HFF-Myc (cell line): ENCODE measurements around the gene HMGXB3.
A peak's percentile ranks its signal among the peaks of the same experiment; 100 is the strongest.
"Not testable (repeated sequence)": the region's sequence is repeated elsewhere in the genome, so short reads cannot be mapped to it uniquely, and the experiment has no call there.

Experiments
- DNase-seq: peaks from one replicate; pipeline ENCODE4 v3.0.0-alpha.2; 2011; ENCODE audit warnings: low read depth; ENCODE audit errors: extremely low read depth
- H3K4me3 ChIP-seq: replicated peaks from 2 replicates; pipeline ENCODE4 v1.5.1; 2011; ENCODE audit warnings: low read depth, mild to moderate bottlenecking, control low read depth, low read length
- TF ChIP-seq, protein P1 (sequence below): IDR thresholded peaks from 2 replicates; pipeline ENCODE4 v1.5.1; 2012; ENCODE audit warnings: mild to moderate bottlenecking, low read depth, low read length, control low read depth; ENCODE audit errors: missing control alignments

HMGXB3 gene

DNA sequence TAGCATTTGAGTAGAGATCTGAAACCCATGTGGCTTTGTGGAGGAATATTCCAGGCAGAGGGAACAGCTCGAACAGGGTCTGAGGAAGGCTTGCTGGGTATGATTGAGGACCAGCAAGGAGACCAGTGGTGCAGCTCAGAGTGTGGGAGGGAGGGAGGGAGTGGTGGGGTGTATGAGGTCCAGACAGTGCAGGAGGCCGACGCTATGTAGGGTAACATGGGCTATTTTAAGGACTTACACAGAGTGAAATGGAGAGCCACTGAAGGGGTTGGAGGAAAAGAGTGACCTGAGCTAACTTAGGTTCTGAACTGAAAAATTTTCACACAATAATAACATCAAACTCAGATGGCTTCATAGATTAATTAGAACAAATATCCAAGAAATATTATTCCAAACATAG lies 41.9 kb downstream of the HMGXB3 start:
- no peak for DNase-seq
- H3K4me3 ChIP-seq, result no peak overlapping the region
- TF ChIP-seq, protein P1, sequence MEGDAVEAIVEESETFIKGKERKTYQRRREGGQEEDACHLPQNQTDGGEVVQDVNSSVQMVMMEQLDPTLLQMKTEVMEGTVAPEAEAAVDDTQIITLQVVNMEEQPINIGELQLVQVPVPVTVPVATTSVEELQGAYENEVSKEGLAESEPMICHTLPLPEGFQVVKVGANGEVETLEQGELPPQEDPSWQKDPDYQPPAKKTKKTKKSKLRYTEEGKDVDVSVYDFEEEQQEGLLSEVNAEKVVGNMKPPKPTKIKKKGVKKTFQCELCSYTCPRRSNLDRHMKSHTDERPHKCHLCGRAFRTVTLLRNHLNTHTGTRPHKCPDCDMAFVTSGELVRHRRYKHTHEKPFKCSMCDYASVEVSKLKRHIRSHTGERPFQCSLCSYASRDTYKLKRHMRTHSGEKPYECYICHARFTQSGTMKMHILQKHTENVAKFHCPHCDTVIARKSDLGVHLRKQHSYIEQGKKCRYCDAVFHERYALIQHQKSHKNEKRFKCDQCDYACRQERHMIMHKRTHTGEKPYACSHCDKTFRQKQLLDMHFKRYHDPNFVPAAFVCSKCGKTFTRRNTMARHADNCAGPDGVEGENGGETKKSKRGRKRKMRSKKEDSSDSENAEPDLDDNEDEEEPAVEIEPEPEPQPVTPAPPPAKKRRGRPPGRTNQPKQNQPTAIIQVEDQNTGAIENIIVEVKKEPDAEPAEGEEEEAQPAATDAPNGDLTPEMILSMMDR, result no peak

DNA sequence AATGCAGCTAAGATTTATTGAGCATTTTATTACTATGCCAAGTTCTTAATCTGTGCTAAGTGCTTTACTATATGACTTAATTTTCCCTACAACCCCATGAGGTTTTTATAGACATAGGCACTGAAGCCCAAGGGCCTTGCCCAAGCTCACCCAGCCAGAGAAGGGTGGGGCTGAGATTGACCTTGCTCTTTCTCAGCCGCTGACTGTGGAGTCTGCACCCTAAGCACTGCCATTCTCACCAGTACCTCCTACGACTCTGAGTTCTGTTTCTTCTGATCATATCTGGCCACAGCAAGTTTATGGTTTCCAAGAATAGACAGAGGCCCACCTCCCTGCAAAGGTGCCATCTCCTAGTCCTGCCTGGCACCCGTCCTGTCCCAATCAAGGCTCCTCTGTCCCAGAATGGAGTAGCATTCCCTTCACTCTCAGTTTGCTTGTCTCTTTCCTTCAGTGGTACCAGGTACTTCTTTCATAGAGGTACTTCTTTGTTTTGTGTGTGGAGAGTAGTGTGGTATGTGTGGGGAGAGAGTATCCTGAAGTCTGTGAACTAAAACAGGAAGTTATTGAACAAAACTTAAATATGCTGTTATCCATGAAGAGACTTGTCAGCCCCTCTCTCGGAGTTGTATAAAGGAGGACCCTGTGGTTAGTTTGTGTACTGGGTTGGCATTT lies 43.3 kb downstream of the HMGXB3 start:
- TF ChIP-seq, protein P1, result no peak
- no peak for DNase-seq
- no peak overlapping the region for H3K4me3 ChIP-seq

DNA sequence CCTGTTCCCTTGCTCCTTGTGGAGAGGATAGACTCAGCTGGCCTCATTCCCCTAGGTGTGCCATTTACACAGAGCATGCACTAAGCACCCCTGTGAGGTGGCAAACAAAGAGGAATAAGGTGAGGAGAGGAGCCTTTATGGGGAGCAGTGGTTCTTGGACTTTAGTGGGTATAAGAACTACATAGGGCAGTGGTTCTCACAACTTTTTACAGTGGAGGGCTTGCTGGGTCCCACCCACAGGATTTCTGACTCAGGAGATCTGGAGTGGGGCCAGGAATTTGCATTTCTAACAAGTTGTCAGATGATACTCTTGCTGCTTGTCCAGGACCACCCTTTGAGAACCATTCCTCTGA lies 43.8 kb downstream of the HMGXB3 start:
- peak; percentile 45 for DNase-seq
- no peak overlapping the region for H3K4me3 ChIP-seq
- TF ChIP-seq, protein P1, result no peak

DNA sequence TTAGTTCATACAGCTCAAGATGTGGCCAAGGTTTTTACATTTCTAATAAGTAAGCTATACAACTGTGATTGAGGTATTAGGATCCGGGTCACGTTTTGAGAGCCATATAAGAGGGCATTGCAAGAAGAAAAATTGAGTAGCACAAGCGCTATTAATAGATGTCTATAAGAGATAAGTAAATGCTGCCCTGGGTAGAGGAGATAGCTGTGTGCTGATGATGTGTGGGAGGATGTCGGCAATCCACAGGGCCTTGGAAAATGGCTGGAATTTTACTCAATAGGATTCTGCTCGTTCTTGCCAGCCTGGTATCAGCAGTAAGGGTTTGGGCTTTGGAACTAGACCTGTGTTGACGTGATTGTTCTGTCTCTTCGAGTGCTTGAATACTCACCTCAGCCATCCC lies 44.2 kb downstream of the HMGXB3 start:
- TF ChIP-seq, protein P1, result no peak
- H3K4me3 ChIP-seq, result no peak overlapping the region
- DNase-seq, result no peak

DNA sequence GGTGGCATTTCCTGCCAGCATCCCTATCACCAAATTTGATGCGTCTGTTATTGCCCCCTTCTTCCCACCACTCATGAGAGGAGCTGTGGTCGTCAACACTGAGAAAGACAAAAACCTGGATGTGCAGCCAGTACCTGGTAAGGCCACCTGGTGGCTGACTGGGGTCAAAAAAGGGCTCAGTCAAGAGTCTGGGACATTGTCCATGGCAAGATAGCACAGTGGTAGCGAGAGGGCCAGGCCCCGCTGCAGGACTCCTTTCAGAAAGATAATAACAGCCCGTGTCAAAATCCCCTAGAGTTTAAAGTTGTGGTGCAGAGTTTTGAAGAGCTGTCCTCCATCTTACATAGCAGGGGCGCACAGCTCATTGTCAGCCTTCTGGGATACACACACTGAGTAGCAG lies 45.0 kb downstream of the HMGXB3 start:
- TF ChIP-seq, protein P1, result no peak
- DNase-seq, result no peak
- H3K4me3 ChIP-seq, result no peak overlapping the region

DNA sequence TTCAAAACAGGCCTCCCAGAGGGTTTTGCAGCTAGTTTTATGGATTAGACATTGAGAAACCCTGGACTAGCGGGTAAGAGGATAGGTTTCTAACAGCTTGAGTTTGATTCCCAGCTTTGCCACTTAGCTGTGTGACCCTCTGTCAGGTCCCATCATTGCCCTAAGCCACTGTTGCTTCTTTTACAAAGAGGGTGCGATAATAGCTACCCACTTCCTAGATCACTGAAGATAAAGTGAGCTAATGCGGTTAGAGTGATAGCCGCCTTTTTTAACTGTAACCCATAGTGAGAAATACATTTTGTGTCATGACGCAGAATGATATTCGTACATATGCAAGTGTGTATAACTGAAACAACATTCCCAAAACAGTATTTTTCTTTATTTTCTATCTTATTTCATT lies 45.5 kb downstream of the HMGXB3 start:
- no peak overlapping the region for H3K4me3 ChIP-seq
- TF ChIP-seq, protein P1, result no peak
- DNase-seq, result no peak

DNA sequence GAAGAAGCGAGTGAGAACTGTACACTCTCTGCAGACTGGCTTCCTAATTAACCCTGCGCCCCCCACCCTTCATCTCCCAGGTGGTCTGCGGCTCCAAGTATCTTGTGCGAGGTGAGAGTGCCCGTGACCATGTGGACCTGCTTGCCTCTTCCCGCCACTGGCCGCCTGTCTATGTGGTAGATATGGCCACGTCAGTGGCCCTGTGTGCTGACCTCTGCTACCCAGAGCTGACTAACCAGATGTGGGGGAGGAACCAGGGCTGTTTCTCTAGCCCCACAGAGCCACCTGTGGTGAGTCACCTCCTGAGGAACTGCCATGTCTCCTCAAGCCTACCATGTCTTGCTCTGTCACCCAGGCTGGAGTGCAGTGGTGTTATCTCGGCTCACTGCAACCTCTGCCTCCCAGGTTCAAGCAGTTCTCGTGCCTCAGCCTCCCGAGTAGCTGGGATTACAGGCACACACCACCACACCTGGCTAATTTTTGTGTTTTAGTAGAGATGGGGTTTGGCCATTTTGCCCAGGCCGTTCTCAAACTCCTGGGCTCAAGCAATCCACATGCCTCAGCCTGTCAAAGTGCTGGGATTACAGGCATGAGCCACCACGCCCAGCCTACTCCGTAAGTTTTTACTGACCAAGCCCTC lies 49.8 kb downstream of the HMGXB3 start:
- H3K4me3 ChIP-seq, DNase-seq: not testable (repeated sequence)
